ENCODE results near the gene PDK2.

DNA sequence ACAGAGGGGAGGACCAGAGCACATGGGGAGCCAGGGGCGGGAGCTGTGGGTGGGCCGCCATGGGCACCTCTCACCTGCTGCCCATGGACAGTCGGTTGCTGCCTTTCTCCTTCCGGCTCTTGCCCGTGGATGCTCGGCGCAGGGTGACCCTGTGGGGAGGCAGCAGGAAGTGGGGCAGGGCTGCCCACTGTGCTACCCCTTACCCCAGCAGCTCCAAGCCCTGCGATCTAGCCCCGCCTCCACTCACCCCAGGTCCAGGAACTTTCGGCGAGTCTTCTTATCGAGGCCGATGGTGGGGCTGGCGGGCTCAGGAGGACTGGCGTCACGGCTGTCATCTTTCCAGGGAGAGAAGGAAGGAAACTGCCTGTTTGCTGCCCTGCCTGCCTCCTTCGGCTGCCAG lies 20.6 kb downstream of the PDK2 start:
- TF ChIP-seq, protein P1, sequence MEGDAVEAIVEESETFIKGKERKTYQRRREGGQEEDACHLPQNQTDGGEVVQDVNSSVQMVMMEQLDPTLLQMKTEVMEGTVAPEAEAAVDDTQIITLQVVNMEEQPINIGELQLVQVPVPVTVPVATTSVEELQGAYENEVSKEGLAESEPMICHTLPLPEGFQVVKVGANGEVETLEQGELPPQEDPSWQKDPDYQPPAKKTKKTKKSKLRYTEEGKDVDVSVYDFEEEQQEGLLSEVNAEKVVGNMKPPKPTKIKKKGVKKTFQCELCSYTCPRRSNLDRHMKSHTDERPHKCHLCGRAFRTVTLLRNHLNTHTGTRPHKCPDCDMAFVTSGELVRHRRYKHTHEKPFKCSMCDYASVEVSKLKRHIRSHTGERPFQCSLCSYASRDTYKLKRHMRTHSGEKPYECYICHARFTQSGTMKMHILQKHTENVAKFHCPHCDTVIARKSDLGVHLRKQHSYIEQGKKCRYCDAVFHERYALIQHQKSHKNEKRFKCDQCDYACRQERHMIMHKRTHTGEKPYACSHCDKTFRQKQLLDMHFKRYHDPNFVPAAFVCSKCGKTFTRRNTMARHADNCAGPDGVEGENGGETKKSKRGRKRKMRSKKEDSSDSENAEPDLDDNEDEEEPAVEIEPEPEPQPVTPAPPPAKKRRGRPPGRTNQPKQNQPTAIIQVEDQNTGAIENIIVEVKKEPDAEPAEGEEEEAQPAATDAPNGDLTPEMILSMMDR (IDR thresholded peaks at IDR 0.05), result no peak
- TF ChIP-seq EZH2phosphoT487 (IDR thresholded peaks at IDR 0.05) (no peak), EZH2 (IDR thresholded peaks at IDR 0.05) (no peak)

Data from neural progenitor cell (in vitro differentiated cells).